Esophagus squamous epithelium (tissue), 4 donors: Measurements from ENCODE around the gene BZW2.

ENCODE experiments used
- CTCF ChIP-seq, 6 experiments: fragments of 450-650 bp in 4 of 6; fragments of 200-600 bp in 2 of 6; sonication (generic) in 2 of 6; IDR thresholded peaks; one replicate each; pipeline ENCODE4 v1.5.1; 2016 to 2019; ENCODE audit warnings: antibody characterized with exemption in 6 of 6, mild to moderate bottlenecking in 4 of 6, moderate library complexity in 4 of 6
- POLR2A ChIP-seq, 4 donors: fragments of 450-650 bp; IDR thresholded peaks; one replicate each; pipeline ENCODE4 v1.6.1; 2017; ENCODE audit warnings: antibody characterized with exemption in 4 of 4, mild to moderate bottlenecking in 4 of 4, moderate library complexity in 3 of 4

- TF ChIP-seq CTCF (IDR thresholded peaks at IDR 0.05) (no peak), POLR2A (IDR thresholded peaks at IDR 0.05) (no peak)
Observed at GRCh38 chr7:16615228-16615627, 30.8 kb upstream of the BZW2 start.
